AG04450 (cell line): ENCODE measurements around the gene GABPB2. TPM values are rescaled to one million over a fixed set of nuclear protein-coding genes. Genes with fewer than 3 reads are reported as not detected.

Source experiments
- CTCF ChIA-PET: fragments of 300-600, 350-600 bp; formaldehyde crosslinking; extraction: SDS; loops from one replicate; lab custom pipeline; 2022; ENCODE audit warnings: antibody characterized with exemption, inconsistent platforms; lab: Charles Lee
- POLR2A ChIA-PET: fragments of 350-600 bp; formaldehyde crosslinking; extraction: SDS; loops from one replicate; lab custom pipeline; 2021; ENCODE audit warnings: antibody characterized with exemption, inconsistent platforms; lab: Yijun Ruan, JAX
- DNase-seq: peaks from one replicate; pipeline ENCODE4 v3.0.0-alpha.2; 2011; ENCODE audit warnings: low read depth, low spot score
- H3K27ac ChIP-seq: one replicate; pipeline ENCODE4 v1.5.1; 2012; ENCODE audit warnings: low read depth, low read length, control low read depth
- H3K27me3 ChIP-seq: one replicate; pipeline ENCODE4 v1.6.0; 2012; ENCODE audit warnings: low read length; ENCODE audit not compliant: control insufficient read depth, insufficient read depth
- H3K4me3 ChIP-seq: 2 replicates; pipeline ENCODE4 v1.5.1; 2011; ENCODE audit warnings: mild to moderate bottlenecking, low read depth, low read length, control low read depth
- H3K9me3 ChIP-seq: 2 replicates; pipeline ENCODE4 v1.5.1; 2012; ENCODE audit warnings: low read length; ENCODE audit not compliant: control insufficient read depth, insufficient read depth
- CTCF ChIP-seq: IDR thresholded peaks from 2 replicates; pipeline ENCODE4 v1.5.1; 2011; ENCODE audit warnings: low read depth, low read length, control low read depth, inconsistent platforms
- polyA minus RNA-seq: library from RNA; depleted of rRNA, polyadenylated mRNA; stranded (reverse); fragments of >200 nt; gene quantifications from 2 replicates; pipeline ENCODE4 v1.2.3, GENCODE V29; 2011; rRNA and poly(A)+ RNA removed
- polyA plus RNA-seq: library from polyadenylated mRNA; depleted of rRNA; stranded (reverse); fragments of >200 nt; gene quantifications from 2 replicates; pipeline ENCODE4 v1.2.3, GENCODE V29; 2011; rRNA removed

GABPB2 gene
- polyA plus RNA-seq (9.8 and 10.0 TPM in 2 replicates), polyA minus RNA-seq (15.7 and 15.8 TPM in 2 replicates)

GRCh38 chr1:151070474-151071276 lies at the start of gene GABPB2:
TSS of gene GABPB2 (plus strand) at chr1:151070761. CDS start at chr1:151088190, 17,429 bp downstream.
- ChIA-PET POLR2A (interaction anchor here (0.5 to 1.0 kb wide), 6 partner anchors 8 to 180 kb away, joined by 3 to 9 read pairs (median 4); partner anchors contain the start of gene VPS72), CTCF (interaction anchor here (0.5 to 2.5 kb wide), 12 partner anchors 9 to 270 kb away, joined by 3 to 21 read pairs (median 7); no protein-coding TSS in a partner anchor)
- Histone ChIP-seq H3K27ac (peak within 1 kb of the TSS; percentile 99), H3K4me3 (peak within 1 kb of the TSS; percentile 79), H3K9me3 (no peaks in the 10 kb centered on the region; the same call in 1 of the 2 replicates), H3K27me3 (no peaks in the 10 kb centered on the region)
- DNase-seq = peak; percentile 93
- TF ChIP-seq CTCF = peak; percentile 88

- ChIA-PET CTCF (interaction anchor here (0.6 to 3.0 kb wide), 15 partner anchors 13 to 316 kb away, joined by 3 to 27 read pairs (median 5); partner anchors contain the start of genes C1orf56, MINDY1 and TNFAIP8L2), POLR2A (no interaction called here)
- Histone ChIP-seq H3K27me3 (no peaks in the 10 kb centered on the region), H3K27ac (no peak overlapping the region), H3K9me3 (no peaks in the 10 kb centered on the region), H3K4me3 (no peak overlapping the region)
- TF ChIP-seq CTCF = peak; percentile 80
- DNase-seq = no peak
Measured at GRCh38 chr1:151024540-151025146, 45.9 kb upstream of the GABPB2 start.

- DNase-seq = no peak
- Histone ChIP-seq H3K9me3 (no peaks in the 10 kb centered on the region), H3K27me3 (no peaks in the 10 kb centered on the region), H3K27ac (no peak overlapping the region), H3K4me3 (no peak overlapping the region)
- TF ChIP-seq CTCF = no peak
- POLR2A ChIA-PET = no interaction called here
- CTCF ChIA-PET = interaction anchor here (1.3 to 3.0 kb wide), 4 partner anchors 20 to 73 kb away, joined by 3 to 22 read pairs (median 3); partner anchors contain the start of gene C1orf56
Measured at GRCh38 chr1:151026460-151026859, 44.1 kb upstream of the GABPB2 start.

- no peak for TF ChIP-seq CTCF
- H3K27ac ChIP-seq = no peak overlapping the region
- no peak overlapping the region for H3K4me3 ChIP-seq
- ChIA-PET POLR2A (interaction anchor here (0.6 kb wide), 1 partner anchor 33 kb away, joined by 4 read pairs; no protein-coding TSS in a partner anchor), CTCF (no interaction called here)
- H3K9me3 ChIP-seq = no peaks in the 10 kb centered on the region
- H3K27me3 ChIP-seq = no peaks in the 10 kb centered on the region
- DNase-seq = no peak
Measured at GRCh38 chr1:151032164-151032563, 38.4 kb upstream of the GABPB2 start.

GRCh38 chr1:151035167-151035566 lies 35.4 kb upstream of the GABPB2 start:
- no peak for TF ChIP-seq CTCF
- no peaks in the 10 kb centered on the region for H3K9me3 ChIP-seq
- H3K27me3 ChIP-seq = no peaks in the 10 kb centered on the region
- ChIA-PET POLR2A (no interaction called here), CTCF (no interaction called here)
- no peak for DNase-seq
- no peak overlapping the region for H3K27ac ChIP-seq
- H3K4me3 ChIP-seq = no peak overlapping the region
